DMS 273 (cell line): Measurements from ENCODE around the gene SINHCAF.
"Not testable (repeated sequence)": the region's sequence is repeated elsewhere in the genome, so short reads cannot be mapped to it uniquely, and the experiment has no call there.

ENCODE experiments used
- DNase-seq: peaks from one replicate; lab custom pipeline; 2025; ENCODE audit not compliant: unreplicated experiment; lab: John Stamatoyannopoulos, UW

Gene SINHCAF, protein sequence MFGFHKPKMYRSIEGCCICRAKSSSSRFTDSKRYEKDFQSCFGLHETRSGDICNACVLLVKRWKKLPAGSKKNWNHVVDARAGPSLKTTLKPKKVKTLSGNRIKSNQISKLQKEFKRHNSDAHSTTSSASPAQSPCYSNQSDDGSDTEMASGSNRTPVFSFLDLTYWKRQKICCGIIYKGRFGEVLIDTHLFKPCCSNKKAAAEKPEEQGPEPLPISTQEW

DNA sequence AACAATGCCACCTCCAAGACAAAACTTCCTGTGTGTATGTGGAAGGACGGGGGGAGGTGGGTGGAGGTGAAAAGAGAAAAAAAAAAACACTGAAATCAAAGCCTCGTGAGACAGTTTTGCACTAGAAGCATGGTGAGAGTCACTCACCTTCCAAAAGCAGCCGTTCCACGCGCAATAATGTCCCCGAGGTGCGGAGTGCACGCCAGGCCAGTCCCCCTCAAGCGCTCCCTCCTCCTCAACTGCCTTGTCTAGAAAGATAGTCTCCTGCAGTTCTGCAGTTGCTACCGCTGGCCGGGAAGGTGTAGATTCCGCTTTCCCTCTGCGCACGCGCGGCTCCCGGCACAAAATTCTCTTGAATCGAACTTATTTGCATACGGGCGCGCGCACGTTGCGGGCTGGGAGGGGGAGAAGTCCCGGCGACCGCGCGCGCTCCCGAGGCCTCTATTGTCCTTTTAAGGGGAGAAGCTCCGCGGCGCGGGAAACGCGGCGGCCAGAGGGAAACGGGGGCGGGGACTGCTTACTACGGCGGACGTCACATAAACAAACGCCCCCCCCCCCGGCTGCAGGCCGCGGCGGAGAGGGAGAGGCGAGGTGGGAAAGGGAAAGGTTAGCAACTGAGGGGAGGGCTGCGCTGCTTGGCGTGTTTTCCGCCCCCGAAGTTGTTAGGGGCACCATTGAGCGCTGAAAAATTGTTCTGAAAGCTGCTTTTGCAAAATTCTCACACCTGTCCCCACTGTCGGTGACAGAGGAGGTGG lies at the start of gene SINHCAF:
TSS of gene SINHCAF (minus strand) at position 274 of the 755 bp plus-strand sequence. CDS start 27,946 bp downstream, outside the sequence.
- DNase-seq, result peak; percentile 99

GRCh38 chr12:31375422-31375821 lies 49.5 kb upstream of the SINHCAF start:
- DNase-seq, result not testable (repeated sequence)

GRCh38 chr12:31371256-31371620 lies 45.3 kb upstream of the SINHCAF start:
- no peak for DNase-seq

GRCh38 chr12:31370531-31371255 lies 44.7 kb upstream of the SINHCAF start:
- no peak for DNase-seq

GRCh38 chr12:31369712-31370521 lies 44.0 kb upstream of the SINHCAF start:
- DNase-seq, result no peak

GRCh38 chr12:31368666-31369361 lies 42.9 kb upstream of the SINHCAF start:
- DNase-seq, result no peak

GRCh38 chr12:31366104-31366621 lies 40.2 kb upstream of the SINHCAF start:
- DNase-seq, result no peak

- DNase-seq, result no peak
Observed at GRCh38 chr12:31363831-31364230, 37.9 kb upstream of the SINHCAF start.

DNA sequence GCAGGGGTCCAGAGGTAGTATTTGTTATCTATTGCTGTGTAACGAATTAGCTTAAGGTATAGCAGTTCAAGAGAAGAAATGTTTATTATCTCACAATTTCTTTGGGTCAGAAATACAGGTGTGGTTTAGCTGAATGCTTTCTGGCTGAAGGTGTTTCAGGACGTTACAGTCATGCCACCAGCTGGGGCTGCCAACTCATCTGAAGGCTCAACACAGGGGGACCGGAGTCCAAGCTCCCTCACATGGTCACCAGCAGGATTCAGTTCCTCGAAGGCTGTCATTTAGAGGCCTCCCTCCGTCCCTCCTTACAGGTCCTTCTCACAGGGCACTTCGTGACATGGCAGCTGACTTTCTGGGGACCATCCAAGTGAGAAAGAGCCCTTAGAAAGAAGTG lies 37.5 kb upstream of the SINHCAF start:
- no peak for DNase-seq

GRCh38 chr12:31362759-31363415 lies 36.9 kb upstream of the SINHCAF start:
- peak; percentile 66 for DNase-seq

DNA sequence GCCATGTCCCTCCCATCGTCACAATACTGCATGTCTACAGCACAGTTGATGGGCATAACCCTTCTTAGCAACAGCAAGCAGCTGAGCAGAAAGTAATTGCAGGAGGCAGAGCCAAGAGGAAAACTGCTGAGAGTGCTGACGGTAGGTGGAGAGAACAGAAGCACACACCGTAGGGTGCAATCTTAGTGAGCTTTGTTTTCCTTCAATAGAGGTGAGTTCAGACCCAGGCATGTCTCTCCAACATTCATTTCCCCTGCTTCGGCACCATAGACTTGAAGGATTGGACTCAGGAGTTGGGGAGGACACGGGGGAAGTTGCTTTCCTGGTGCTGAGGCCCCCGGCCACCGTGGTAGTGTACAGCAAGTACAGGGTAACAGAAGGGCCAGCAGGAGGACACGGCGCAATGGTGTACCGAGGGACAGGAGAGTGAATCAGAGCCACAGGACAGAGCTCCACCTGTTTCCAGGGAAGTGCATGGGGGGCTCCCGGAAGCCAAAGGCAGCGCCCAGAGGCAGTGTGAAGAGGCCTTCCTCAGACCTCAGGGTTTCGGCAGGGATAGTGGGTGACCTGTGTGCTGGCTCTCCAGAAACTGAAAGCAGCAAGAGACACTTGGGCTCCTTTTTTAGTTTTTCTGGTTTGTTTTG lies 36.3 kb upstream of the SINHCAF start:
- DNase-seq, result peak; percentile 80

- DNase-seq, result no peak
Observed at GRCh38 chr12:31361730-31362114, 35.8 kb upstream of the SINHCAF start.

DNA sequence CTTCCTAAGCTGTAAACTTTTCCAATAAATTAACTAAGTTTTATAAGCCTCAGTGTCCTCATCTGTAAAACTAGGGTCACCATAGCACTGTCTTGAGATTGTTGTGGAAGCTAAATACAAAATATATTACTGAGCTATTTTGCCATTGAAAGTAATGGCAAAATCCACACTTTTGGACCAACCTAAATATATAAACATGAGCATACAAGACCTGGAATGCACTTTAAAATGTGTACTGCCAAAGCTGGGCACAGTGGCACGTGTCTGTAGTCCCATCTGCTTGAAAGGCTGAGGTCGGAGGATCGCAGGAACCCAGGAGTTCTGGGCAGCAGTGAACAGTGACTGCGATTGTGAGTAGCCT lies 29.8 kb upstream of the SINHCAF start:
- DNase-seq, result no peak

- DNase-seq, result peak; percentile 73
Observed at GRCh38 chr12:31353750-31354708, 28.1 kb upstream of the SINHCAF start.

- DNase-seq, result no peak
Observed at GRCh38 chr12:31346267-31346666, 20.3 kb upstream of the SINHCAF start.

DNA sequence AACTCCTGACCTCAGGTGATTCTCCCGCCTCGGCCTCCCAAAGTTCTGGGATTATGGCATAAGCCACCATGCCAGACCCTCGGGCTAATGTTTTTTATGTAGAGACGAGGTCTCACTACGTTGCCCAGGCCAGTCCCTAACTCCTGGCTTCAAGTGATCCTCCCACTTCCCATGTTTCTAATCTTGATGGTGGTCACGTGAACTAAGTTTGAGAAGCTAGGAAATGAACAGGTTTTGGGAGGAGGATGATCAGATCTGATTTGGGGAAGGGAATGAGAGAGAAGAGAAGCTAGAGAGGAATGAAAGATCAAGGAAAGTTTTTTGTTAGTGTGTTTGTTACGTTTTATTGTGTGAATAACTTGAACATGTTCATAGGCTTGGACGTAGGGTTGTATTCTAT lies 17.2 kb upstream of the SINHCAF start:
- no peak for DNase-seq

DNA sequence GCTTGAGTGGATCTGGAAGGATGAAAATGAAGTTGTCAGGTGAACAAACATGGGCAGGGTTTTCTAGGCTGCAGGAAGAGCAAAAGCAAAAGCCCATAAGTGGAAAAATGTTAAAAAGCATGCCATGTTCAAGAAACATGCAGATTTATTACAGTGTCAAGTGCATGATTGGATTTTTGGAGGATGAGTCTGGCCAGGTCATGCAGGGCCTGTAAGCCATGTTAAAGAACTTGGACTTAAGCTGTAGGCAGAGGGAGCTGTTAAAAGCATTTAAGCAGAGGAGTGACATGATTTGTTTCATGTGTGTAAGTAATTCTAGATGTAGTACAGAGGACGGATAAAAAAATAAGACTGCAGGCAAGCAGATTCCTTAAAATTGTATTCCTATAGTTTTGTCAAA lies 16.3 kb upstream of the SINHCAF start:
- no peak for DNase-seq
